Thoracic aorta (tissue), 2 donors: Measurements from ENCODE around the gene LRMDA. TPM values are rescaled to one million over a fixed set of nuclear protein-coding genes. Genes with fewer than 3 reads are reported as not detected.

Source experiments
- ATAC-seq: fragments of 150-250 bp; one replicate; pipeline ENCODE4 v1.8.0; 2017; ENCODE audit warnings: low read depth; ENCODE audit not compliant: insufficient number of reproducible peaks, low FRiP score
- DNase-seq: peaks from one replicate; pipeline ENCODE4 v3.0.0-alpha.2; 2020; ENCODE audit warnings: low spot score
- H3K27ac ChIP-seq, 2 donors: fragments of 200-600 bp; sonication (generic); 1 replicate in 1 of 2; 2 replicates in 1 of 2; pipeline ENCODE4 v1.5.1; 2016; ENCODE audit warnings: mild to moderate bottlenecking in 2 of 2, moderate library complexity in 2 of 2
- H3K27me3 ChIP-seq: fragments of 200-600 bp; sonication (generic); replicated peaks from 2 replicates; pipeline ENCODE4 v1.6.0; 2016; ENCODE audit warnings: mild to moderate bottlenecking; ENCODE audit not compliant: insufficient read depth
- H3K36me3 ChIP-seq: fragments of 200-600 bp; sonication (generic); one replicate; pipeline ENCODE4 v1.5.1; 2016
- H3K4me1 ChIP-seq, 2 donors: fragments of 200-600 bp; sonication (generic); 1 replicate in 1 of 2; 2 replicates in 1 of 2; pipeline versions ENCODE4 v1.5.1 to v1.6.0; 2016; ENCODE audit warnings: low read depth in 2 of 2, mild to moderate bottlenecking in 1 of 2; ENCODE audit not compliant: control insufficient read depth in 1 of 2
- H3K4me3 ChIP-seq: fragments of 200-600 bp; sonication (generic); 2 replicates; pipeline ENCODE4 v1.5.1; 2016; ENCODE audit warnings: mild to moderate bottlenecking
- H3K9me3 ChIP-seq: fragments of 200-600 bp; sonication (generic); 2 replicates; pipeline ENCODE4 v1.5.1; 2016
- CTCF ChIP-seq: fragments of 200-600 bp; sonication (generic); IDR thresholded peaks from one replicate; pipeline ENCODE4 v1.5.1; 2019; ENCODE audit warnings: antibody characterized with exemption
- total RNA-seq, 2 donors: library from RNA; depleted of rRNA; stranded (reverse); fragments of >200 nt; gene quantifications; one replicate each; pipeline versions ENCODE4 v1.1.0 to v1.2.3, GENCODE V29; 2016

The LRMDA gene
- total RNA-seq, 2 donors from 2014 or later = 8.3 to 36.6 TPM

- Histone ChIP-seq H3K9me3 (no peaks in the 10 kb centered on the region), H3K36me3 (no peaks in the 10 kb centered on the region), H3K4me1 (peaks cover 2 to 14% of the 10 kb centered on the region in 2 donors), H3K27ac (no peak overlapping the region), H3K27me3 (no peaks in the 10 kb centered on the region), H3K4me3 (no peak overlapping the region)
- no peak for ATAC-seq
- no peak for TF ChIP-seq CTCF
- no peak for DNase-seq
These were observed 761.4 kb downstream of the LRMDA start for GRCh38 chr10:76192694-76193320.

- no peak for ATAC-seq
- no peak for DNase-seq
- H3K27me3 ChIP-seq = no peaks in the 10 kb centered on the region
- peaks cover 2 to 14% of the 10 kb centered on the region in 2 donors for H3K4me1 ChIP-seq
- peak overlapping the region in 1 of 2 donors; percentile 7 for H3K27ac ChIP-seq
- no peak for TF ChIP-seq CTCF
- no peak overlapping the region for H3K4me3 ChIP-seq
- no peaks in the 10 kb centered on the region for H3K9me3 ChIP-seq
- no peaks in the 10 kb centered on the region for H3K36me3 ChIP-seq
These were observed 764.4 kb downstream of the LRMDA start for GRCh38 chr10:76195654-76196390.

GRCh38 chr10:76197293-76197692 lies 765.9 kb downstream of the LRMDA start:
- TF ChIP-seq CTCF = no peak
- no peak for DNase-seq
- H3K9me3 ChIP-seq = no peaks in the 10 kb centered on the region
- no peaks in the 10 kb centered on the region for H3K36me3 ChIP-seq
- no peaks in the 10 kb centered on the region for H3K27me3 ChIP-seq
- ATAC-seq = no peak
- no peak overlapping the region for H3K27ac ChIP-seq
- H3K4me3 ChIP-seq = no peak overlapping the region
- peaks cover 2 to 14% of the 10 kb centered on the region in 2 donors for H3K4me1 ChIP-seq

- Histone ChIP-seq H3K27me3 (no peaks in the 10 kb centered on the region), H3K36me3 (no peaks in the 10 kb centered on the region), H3K4me1 (peaks cover 2 to 14% of the 10 kb centered on the region in 2 donors), H3K9me3 (no peaks in the 10 kb centered on the region), H3K4me3 (no peak overlapping the region), H3K27ac (no peak overlapping the region)
- no peak for ATAC-seq
- no peak for TF ChIP-seq CTCF
- DNase-seq = no peak
These were observed 767.0 kb downstream of the LRMDA start for GRCh38 chr10:76198287-76199035.

- DNase-seq = no peak
- no peaks in the 10 kb centered on the region for H3K4me1 ChIP-seq
- H3K27me3 ChIP-seq = no peaks in the 10 kb centered on the region
- TF ChIP-seq CTCF = no peak
- no peak overlapping the region for H3K27ac ChIP-seq
- no peak for ATAC-seq
- no peaks in the 10 kb centered on the region for H3K9me3 ChIP-seq
- H3K4me3 ChIP-seq = no peak overlapping the region
- no peaks in the 10 kb centered on the region for H3K36me3 ChIP-seq
These were observed 770.5 kb downstream of the LRMDA start for GRCh38 chr10:76201962-76202361.
